Activated CD4-positive, alpha-beta T cell treated with anti-CD3 and anti-CD28 coated beads, Interleukin-2, amount 10 ng/mL, durations not matched to agents 24 days and 14 days (primary cell): Measurements from ENCODE around the gene CCDC92. TPM values are rescaled to one million over a fixed set of nuclear protein-coding genes. Genes with fewer than 3 reads are reported as not detected.

Experiments
- DNase-seq: peaks from one replicate; pipeline ENCODE4 v3.0.0; 2022
- H3K27ac Mint-ChIP-seq: one replicate; pipeline ENCODE4 v1.8.0; 2022; ENCODE audit warnings: mild to moderate bottlenecking, mixed read lengths
- H3K27me3 Mint-ChIP-seq: one replicate; pipeline ENCODE4 v1.8.0; 2022; ENCODE audit warnings: mixed read lengths
- H3K36me3 Mint-ChIP-seq: one replicate; pipeline ENCODE4 v1.8.0; 2022; ENCODE audit warnings: low read depth, mild to moderate bottlenecking, mixed read lengths
- H3K4me1 Mint-ChIP-seq: one replicate; pipeline ENCODE4 v1.8.0; 2021; ENCODE audit warnings: mixed read lengths
- H3K4me3 Mint-ChIP-seq: one replicate; pipeline ENCODE4 v1.8.0; 2022; ENCODE audit warnings: mild to moderate bottlenecking, moderate library complexity, mixed read lengths
- H3K9me3 Mint-ChIP-seq: one replicate; pipeline ENCODE4 v1.8.0; 2021; ENCODE audit warnings: mixed read lengths
- intact Hi-C: fragments of 100-400 bp; cut with micrococcal nuclease; formaldehyde crosslinking; loops from one replicate; pipeline ENCODE4 v1.15.1; 2023
- total RNA-seq: library from RNA; stranded (reverse); gene quantifications from 2 replicates; pipeline ENCODE4 v1.2.3, GENCODE V29; 2022

Gene CCDC92
- total RNA-seq, 1 donor from 2014 or later, result 7.3 TPM

DNA sequence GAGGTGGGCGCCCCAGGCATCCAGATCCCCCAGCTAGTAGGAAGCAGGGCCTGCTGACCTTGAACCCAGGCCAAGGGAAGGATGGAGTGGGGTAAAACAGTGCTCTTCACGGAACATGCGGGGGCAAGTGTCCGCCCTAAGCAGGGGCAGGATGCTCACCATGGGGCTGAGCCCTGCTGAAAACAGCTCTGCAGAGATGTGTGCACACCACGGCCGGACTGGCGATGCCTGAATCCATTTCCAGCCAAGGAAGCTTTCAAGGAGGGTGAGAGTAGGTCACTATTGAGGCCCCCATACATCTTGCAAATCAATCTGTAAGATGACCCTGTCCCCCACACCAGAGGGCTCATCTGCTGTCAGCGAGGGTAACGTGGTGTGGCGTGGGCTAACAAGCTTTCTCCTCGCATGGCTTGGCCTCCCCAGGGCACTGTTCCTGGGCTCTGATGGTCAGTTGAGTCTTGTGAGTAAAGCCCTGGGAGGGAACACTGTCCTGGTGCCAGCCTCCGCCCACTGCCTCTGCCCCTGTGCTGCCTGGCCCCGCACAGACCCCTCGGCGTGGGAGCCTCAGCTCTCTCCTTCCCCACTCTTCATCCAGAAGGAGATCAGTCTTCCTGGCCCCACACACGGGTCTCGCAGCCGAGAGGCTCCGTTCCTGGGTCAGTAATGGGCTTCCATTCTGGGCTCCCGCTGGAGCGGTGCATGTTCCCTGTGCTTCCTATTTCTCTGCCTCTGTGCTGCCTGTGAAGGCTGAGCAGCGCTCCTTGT, 69.1 kb downstream of the CCDC92 start:
- Mint-ChIP-seq H3K27ac (no peak overlapping the region), H3K4me3 (no peak overlapping the region), H3K9me3 (no peaks in the 10 kb centered on the region), H3K4me1 (peaks cover 7% of the 10 kb centered on the region), H3K36me3 (no peaks in the 10 kb centered on the region), H3K27me3 (peaks cover 8% of the 10 kb centered on the region)
- intact Hi-C loops, result loop anchor here (2.0 kb wide), 1 partner anchor 127 kb away; no protein-coding TSS in a partner anchor
- no peak for DNase-seq

DNA sequence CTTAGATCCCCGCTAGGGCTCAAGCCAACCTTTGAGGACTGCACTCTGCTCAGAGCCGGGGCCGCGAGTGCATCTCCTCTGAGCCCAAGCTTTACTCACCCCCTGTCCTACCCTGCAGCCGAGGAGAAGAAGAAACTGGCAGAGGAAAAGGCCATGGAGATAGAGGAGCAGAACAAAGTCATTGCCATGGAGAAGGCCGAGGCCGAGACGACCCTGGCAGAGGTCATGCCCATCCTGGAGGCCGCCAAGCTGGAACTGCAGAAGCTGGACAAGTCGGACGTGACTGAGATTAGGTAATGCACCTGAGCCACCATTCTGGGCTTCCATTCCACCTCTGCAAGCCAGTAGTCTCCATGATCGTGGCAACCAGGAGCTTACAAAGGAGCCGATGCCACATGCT, 69.8 kb downstream of the CCDC92 start:
- Mint-ChIP-seq H3K27me3 (peaks cover 8% of the 10 kb centered on the region), H3K4me3 (no peak overlapping the region), H3K36me3 (no peaks in the 10 kb centered on the region), H3K9me3 (no peaks in the 10 kb centered on the region), H3K27ac (no peak overlapping the region), H3K4me1 (peaks cover 7% of the 10 kb centered on the region)
- DNase-seq, result no peak
- intact Hi-C loops, result no loop called here

DNA sequence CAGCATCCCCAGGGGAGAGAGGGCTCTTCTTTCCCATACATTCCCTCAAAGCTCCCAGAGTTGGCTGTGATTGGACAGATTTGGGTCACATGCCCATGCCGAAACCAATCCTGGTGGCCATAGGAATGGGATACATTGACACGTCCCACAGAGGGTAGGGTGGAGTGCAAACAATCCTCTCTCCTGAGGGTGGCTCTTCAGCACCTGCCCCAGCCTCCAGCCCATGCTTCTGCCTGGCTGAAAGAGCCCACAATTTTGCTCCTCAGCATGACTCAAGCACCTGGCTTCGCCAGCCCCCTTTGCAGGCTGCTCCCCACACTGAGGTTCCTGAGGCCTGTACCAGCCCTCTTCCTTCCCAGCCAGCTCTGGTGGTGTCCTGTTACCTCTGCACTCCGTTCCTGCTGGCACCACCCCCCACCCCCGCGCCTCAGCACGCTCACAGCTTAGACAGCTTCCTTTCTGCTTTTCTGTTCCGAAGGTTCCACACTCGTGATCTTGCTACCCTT, 71.7 kb downstream of the CCDC92 start:
- intact Hi-C loops, result no loop called here
- peaks cover 8% of the 10 kb centered on the region for H3K27me3 Mint-ChIP-seq
- no peak for DNase-seq

DNA sequence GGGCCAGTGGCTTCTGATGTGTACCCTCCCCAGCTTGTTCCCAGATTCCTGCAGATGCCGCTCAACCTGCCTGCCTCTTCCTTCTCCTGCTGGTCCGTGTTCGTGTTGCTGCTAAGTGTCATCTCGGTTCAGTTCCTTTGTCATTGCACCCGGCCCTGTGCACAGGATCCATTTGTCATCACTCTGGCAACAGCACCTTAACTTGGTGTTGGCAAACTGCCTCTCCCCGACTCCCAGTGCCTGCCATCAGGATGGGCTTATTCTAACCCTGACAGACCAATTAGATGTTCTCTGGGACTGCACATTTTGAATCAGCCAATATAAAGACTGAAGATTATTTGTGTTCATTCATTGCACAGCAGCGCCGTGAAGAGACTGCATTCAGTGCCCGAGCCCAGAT, 73.3 kb downstream of the CCDC92 start:
- Mint-ChIP-seq H3K36me3 (no peaks in the 10 kb centered on the region), H3K4me3 (no peak overlapping the region), H3K9me3 (no peaks in the 10 kb centered on the region), H3K4me1 (peaks cover 2% of the 10 kb centered on the region), H3K27ac (no peak overlapping the region), H3K27me3 (peaks cover 3% of the 10 kb centered on the region)
- no peak for DNase-seq
- intact Hi-C loops, result no loop called here

More for the DNA sequence above, 71.7 kb downstream of the CCDC92 start:
- no peak overlapping the region for H3K27ac Mint-ChIP-seq
- H3K36me3 Mint-ChIP-seq, result no peaks in the 10 kb centered on the region
- no peak overlapping the region for H3K4me3 Mint-ChIP-seq
- no peaks in the 10 kb centered on the region for H3K9me3 Mint-ChIP-seq
- H3K4me1 Mint-ChIP-seq, result peaks cover 7% of the 10 kb centered on the region

DNA sequence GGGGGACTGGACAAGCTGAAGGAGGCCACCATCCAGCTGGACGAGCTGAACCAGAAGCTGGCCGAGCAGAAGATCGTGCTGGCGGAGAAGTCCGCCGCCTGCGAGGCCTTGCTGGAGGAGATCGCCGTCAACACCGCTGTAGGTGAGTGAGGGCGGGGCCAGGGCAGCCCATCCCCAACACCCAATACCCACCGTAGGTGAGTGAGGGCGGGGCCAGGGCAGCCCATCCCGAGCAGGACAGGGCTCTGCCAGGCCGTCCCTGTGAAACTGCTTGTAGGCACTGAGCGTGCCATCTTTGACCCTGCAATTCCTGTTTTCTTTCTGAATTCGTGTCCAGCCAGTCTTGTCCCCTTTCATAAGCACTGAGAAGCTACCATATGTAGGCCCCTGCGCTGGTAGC, 74.0 kb downstream of the CCDC92 start:
- peaks cover 2% of the 10 kb centered on the region for H3K4me1 Mint-ChIP-seq
- H3K27ac Mint-ChIP-seq, result no peak overlapping the region
- DNase-seq, result no peak
- H3K36me3 Mint-ChIP-seq, result no peaks in the 10 kb centered on the region
- H3K4me3 Mint-ChIP-seq, result no peak overlapping the region
- peaks cover 3% of the 10 kb centered on the region for H3K27me3 Mint-ChIP-seq
- intact Hi-C loops, result no loop called here
- no peaks in the 10 kb centered on the region for H3K9me3 Mint-ChIP-seq

DNA sequence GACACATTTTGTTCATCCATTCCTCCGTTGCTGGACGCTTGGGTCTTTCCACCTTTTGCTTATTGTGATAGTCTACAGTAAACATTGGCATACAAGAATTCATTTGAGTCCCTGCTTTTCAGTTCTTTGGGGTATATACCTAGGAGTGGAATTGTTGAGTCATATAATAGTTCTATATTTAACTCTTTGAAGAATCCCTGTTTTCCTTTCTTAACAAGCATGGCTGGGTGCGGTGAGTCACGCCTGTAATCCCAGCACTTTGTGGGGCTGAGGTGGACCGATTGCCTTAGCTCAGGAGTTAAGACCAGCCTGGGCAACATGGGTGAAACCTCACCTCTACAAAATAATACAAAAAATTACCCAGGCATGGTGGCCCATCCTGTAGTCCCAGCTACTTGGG, 75.4 kb downstream of the CCDC92 start:
- H3K27ac Mint-ChIP-seq, result no peak overlapping the region
- H3K4me1 Mint-ChIP-seq, result peaks cover 2% of the 10 kb centered on the region
- peaks cover 3% of the 10 kb centered on the region for H3K27me3 Mint-ChIP-seq
- intact Hi-C loops, result no loop called here
- H3K4me3 Mint-ChIP-seq, result no peak overlapping the region
- DNase-seq, result no peak
- no peaks in the 10 kb centered on the region for H3K9me3 Mint-ChIP-seq
- no peaks in the 10 kb centered on the region for H3K36me3 Mint-ChIP-seq

DNA sequence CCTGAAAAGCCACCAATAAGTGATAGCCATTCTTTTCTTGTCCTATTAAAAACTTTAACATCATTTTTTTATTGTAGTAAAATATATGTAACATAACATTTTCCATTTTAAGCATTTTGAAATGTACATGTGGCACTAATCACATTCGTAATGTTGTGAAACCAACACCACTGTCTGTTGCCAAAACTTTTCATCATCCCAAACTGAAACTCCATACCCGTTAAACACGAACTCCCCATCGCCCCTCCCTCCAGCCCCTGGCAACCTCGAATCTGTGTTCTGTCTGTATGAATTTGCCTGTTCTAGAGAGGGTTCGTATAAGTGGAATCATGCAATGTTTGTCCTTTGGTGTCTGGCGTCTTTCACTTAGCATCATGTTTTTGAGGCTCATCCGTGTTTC, 75.9 kb downstream of the CCDC92 start:
- Mint-ChIP-seq H3K27ac (no peak overlapping the region), H3K4me3 (no peak overlapping the region), H3K4me1 (peaks cover 2% of the 10 kb centered on the region), H3K27me3 (peaks cover 3% of the 10 kb centered on the region), H3K9me3 (no peaks in the 10 kb centered on the region), H3K36me3 (no peaks in the 10 kb centered on the region)
- intact Hi-C loops, result no loop called here
- no peak for DNase-seq

DNA sequence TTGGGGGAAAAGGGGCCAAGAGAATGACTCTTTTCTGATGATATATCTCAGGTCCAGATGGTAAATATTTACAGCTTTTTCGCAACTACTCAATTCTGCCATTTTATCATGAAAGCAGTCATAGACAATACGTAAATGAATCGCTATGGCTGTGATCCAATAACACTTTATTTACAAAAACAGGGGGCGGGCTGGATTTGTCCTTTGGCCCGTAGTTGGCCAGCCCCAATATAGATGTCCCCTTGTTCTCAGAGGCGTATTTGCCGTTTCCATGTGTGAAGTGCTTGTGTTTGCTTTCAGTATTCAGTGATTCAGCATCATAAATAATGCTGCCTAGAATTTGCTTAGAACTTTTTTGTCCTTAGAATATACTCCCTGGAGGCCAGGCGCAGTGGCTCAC, 77.2 kb downstream of the CCDC92 start:
- H3K36me3 Mint-ChIP-seq, result no peaks in the 10 kb centered on the region
- no peak overlapping the region for H3K4me3 Mint-ChIP-seq
- intact Hi-C loops, result no loop called here
- peaks cover 3% of the 10 kb centered on the region for H3K27me3 Mint-ChIP-seq
- DNase-seq, result no peak
- H3K4me1 Mint-ChIP-seq, result no peaks in the 10 kb centered on the region
- no peak overlapping the region for H3K27ac Mint-ChIP-seq
- H3K9me3 Mint-ChIP-seq, result no peaks in the 10 kb centered on the region

DNA sequence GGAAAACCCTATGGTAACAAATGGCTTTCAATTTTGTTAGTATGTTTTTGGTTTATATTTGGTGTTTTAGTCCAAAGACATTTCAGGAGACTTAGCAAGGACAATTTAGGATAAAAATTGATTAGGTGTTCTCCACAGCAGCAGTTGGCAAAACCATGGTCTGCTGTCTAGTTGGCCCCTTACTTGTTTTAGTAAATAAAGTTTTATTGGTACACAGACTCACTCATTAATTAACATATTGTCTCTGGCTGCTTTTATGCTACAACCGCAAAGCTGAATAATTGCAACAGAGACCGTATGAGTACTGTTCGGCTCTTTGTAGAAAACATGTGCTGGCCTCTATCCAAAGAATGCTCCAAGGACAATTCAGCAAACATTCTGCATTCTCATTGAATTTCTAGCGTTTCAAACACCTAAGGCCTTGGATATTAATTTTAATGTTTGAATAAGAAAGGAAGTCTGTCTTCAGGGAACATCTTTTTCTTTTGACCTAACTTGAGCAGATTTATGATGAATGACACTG, 77.7 kb downstream of the CCDC92 start:
- Mint-ChIP-seq H3K27ac (no peak overlapping the region), H3K9me3 (no peaks in the 10 kb centered on the region), H3K4me1 (no peaks in the 10 kb centered on the region), H3K36me3 (no peaks in the 10 kb centered on the region), H3K4me3 (no peak overlapping the region), H3K27me3 (peaks cover 3% of the 10 kb centered on the region)
- intact Hi-C loops, result no loop called here
- DNase-seq, result no peak

DNA sequence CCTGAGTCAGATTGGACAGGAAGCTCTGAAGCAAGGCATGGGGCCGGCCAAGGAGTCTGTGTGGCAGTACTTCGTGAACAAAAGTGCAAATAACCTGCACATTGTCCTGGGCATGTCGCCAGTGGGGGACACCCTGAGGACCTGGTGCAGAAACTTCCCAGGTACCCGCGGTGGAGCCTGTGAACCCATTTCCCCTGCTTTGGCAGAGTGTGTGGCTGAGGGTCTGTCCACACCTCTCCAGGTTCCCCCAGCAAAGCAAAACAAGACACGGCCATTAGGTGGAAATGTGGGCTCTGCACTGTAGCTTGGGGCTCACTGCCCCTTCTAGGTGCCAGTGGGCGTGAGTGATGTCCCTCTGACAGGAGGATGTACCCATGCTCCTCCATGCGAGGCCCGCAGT, 79.4 kb downstream of the CCDC92 start:
- Mint-ChIP-seq H3K4me1 (no peaks in the 10 kb centered on the region), H3K27me3 (no peaks in the 10 kb centered on the region), H3K9me3 (no peaks in the 10 kb centered on the region), H3K36me3 (no peaks in the 10 kb centered on the region), H3K4me3 (no peak overlapping the region), H3K27ac (no peak overlapping the region)
- intact Hi-C loops, result no loop called here
- no peak for DNase-seq

DNA sequence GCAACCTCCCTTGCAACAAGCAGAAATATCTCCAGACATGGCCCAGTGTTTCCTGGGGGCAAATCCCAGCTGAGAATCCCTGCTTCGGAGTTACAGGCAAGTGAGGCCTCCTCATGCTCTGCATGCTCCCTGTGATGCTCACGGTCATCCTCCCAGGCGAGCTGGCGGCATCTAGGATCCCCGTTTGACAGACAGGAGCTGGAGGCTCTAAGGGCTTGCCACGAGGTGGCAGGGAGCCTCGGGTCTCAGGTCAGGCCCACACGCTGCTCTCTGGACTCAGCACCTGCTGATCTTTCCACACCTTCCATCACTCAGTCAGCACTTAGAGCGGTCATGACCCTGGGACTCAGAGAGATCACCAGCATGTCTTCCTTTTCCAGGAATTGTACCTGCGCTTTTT, 79.8 kb downstream of the CCDC92 start:
- intact Hi-C loops, result no loop called here
- DNase-seq, result no peak
- Mint-ChIP-seq H3K27ac (no peak overlapping the region), H3K36me3 (no peaks in the 10 kb centered on the region), H3K27me3 (no peaks in the 10 kb centered on the region), H3K9me3 (no peaks in the 10 kb centered on the region), H3K4me1 (no peaks in the 10 kb centered on the region), H3K4me3 (no peak overlapping the region)

DNA sequence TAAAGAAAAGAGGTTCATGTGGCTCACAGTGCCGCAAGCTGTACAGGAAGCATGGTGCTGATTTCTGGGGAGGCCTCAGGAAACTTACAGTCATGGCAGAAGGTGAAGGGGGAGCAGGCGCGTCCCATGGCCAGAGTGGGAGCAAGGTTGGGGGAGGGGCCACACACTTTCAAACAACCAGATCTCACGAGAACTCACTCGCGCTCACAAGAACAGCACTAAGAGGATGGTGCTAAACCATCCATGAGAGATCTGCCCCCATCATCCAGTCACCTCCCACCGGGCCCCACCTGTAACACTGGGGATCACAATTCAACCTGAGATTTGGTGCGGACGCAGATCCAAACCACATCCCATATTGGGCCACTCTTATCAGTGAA, 80.5 kb downstream of the CCDC92 start:
- intact Hi-C loops, result no loop called here
- DNase-seq, result no peak
- H3K4me1 Mint-ChIP-seq, result no peaks in the 10 kb centered on the region
- no peak overlapping the region for H3K4me3 Mint-ChIP-seq
- no peak overlapping the region for H3K27ac Mint-ChIP-seq
- H3K9me3 Mint-ChIP-seq, result no peaks in the 10 kb centered on the region
- no peaks in the 10 kb centered on the region for H3K36me3 Mint-ChIP-seq
- H3K27me3 Mint-ChIP-seq, result no peaks in the 10 kb centered on the region

DNA sequence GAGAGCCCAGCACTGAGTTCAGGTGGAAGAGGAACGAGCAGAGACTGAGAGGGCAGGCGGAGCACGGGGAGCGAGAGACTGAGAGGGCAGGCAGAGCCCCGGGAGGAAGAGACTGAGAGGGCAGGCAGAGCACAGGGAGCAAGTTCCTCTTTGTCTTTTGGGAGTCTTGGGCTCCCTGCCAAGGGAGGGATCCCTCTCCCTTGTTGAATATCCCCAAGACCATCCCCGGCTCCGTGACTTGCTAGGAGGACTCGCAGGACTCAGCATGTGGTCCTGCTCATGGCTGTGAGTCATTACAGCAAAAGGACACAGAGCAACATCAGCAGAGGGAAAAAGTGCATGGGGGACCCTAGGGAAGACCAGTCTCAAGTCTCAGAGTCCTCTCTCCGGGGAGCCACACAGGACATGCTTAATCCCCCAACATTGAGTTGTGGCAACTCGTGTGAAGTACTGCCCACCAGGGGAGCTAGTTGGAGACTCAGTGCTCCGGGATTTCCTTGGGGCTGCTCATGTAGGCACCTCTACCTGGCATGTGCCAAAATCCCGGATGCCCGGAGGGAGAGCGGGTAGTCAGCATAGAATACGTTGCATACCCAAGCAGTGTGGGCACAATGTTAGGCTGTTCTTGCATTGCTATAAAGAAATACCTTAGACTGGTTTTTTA, 81.0 kb downstream of the CCDC92 start:
- no peaks in the 10 kb centered on the region for H3K9me3 Mint-ChIP-seq
- intact Hi-C loops, result no loop called here
- no peak overlapping the region for H3K4me3 Mint-ChIP-seq
- no peaks in the 10 kb centered on the region for H3K36me3 Mint-ChIP-seq
- no peak for DNase-seq
- no peaks in the 10 kb centered on the region for H3K27me3 Mint-ChIP-seq
- H3K4me1 Mint-ChIP-seq, result no peaks in the 10 kb centered on the region
- no peak overlapping the region for H3K27ac Mint-ChIP-seq

DNA sequence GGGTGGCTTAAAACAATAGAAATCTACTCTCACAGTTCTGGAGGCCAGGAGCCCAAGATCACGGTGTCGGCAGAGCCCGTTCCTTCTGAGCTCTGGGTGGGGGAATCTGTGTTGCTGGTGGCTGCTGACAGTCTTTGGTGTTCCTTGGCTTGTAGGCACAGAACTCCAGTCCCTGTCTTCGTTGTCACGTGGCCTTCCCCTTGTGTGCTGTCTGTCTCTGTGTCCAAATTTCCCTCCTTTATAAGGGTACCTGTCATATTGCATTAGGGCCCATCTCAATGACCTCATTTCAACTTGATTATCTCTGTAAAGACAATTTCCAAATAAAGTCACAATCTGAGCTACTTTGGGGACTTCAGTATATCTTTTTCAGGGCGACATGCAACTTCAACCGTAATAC, 81.6 kb downstream of the CCDC92 start:
- intact Hi-C loops, result no loop called here
- Mint-ChIP-seq H3K4me3 (no peak overlapping the region), H3K36me3 (no peaks in the 10 kb centered on the region), H3K4me1 (no peaks in the 10 kb centered on the region), H3K27me3 (peaks cover 4% of the 10 kb centered on the region), H3K27ac (no peak overlapping the region), H3K9me3 (no peaks in the 10 kb centered on the region)
- DNase-seq, result no peak
